Stimulated activated CD4-positive, alpha-beta T cell treated with anti-CD3 and anti-CD28 coated beads, Interleukin-1b, Interleukin-23, amount 100 ng/mL, for 4 hours (primary cell): ENCODE results near the gene MYB.

Experiments
- DNase-seq, 2 donors: peaks; one replicate each; pipeline ENCODE4 v3.0.0-alpha.2; 2020; ENCODE audit warnings: low read depth in 2 of 2

Gene MYB

DNA sequence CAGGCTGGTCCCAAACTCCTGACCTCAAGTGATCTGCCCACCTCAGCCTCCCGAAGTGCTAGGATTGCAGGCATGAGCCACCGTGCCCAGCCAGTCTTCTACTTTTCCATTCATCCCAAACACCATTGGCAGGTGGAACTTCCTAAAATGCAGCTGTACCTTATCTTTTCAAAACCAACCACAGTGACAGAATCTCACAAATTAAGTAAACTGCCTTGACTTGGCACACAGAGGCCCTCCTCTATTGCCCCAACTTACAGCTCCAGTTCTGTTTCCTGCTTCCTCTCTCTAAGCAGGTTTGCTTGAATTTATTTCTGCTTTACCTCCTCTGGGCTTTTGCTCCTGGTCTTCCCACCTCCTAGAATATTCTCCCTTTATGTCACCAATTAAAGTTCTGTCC is 7.6 kb downstream of the MYB start:
- no peak for DNase-seq

DNA sequence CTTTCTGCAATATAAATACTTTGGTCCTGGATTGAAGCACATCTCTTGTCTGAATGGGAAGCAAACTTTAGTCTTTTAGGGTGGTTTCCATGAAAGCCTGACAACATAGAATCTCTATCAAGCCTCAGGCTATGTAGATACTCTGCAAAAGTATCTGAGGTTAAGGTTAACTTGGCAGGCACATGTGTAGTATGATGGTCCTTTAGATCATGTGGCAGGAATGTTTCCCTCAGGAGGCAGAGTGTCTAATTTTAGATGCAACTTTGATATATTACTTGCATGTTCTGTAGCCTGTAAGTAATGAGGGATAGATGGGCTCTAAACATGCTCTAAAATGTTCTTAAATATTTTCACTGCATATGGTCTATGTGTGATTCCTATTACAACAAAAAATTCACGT is 8.2 kb downstream of the MYB start:
- DNase-seq, result no peak

DNA sequence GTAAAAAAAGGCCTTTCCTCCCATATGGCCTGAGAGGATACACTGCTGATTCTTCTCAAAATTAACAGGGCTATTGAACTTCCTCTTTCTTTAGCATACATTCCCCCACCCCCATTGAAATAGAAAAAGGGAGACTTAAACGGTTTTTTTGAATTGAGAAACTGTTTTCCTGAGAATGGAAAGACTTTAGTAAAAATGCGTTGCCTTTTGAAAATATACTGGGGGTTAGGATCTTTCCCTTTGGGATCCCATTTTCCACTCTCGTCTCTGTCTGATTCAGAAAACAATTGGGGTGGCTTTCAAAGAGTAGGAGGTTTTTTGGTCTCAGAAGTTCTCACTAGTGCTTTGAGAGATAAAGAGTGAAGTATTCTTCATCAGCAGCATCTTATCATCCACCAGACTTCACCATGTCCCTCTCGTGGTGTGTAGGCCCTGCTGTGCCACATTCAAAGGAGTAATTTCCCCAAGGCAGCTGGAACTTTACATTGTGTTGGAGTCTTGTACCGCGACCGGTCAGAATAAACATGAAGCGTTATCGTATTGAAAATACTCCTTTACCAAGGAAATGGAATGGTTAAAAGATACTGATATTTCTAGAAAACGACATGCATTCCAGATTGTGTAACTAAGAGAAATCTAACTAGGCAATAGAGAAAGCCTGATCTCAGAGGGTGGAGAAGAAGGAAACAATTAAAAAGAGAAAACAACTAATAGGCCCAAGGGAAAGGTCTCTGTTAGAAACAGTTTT is 10.6 kb downstream of the MYB start:
- no peak for DNase-seq

GRCh38 chr6:135192256-135193174 is 11.4 kb downstream of the MYB start:
- DNase-seq, result no peak

GRCh38 chr6:135193221-135193620 is 12.1 kb downstream of the MYB start:
- DNase-seq, result no peak

- no peak for DNase-seq
These were observed 13.9 kb downstream of the MYB start for GRCh38 chr6:135195041-135195440.

- DNase-seq, result no peak
These were observed 14.4 kb downstream of the MYB start for GRCh38 chr6:135195522-135195921.

GRCh38 chr6:135196739-135197510 is 15.8 kb downstream of the MYB start:
- no peak for DNase-seq

DNA sequence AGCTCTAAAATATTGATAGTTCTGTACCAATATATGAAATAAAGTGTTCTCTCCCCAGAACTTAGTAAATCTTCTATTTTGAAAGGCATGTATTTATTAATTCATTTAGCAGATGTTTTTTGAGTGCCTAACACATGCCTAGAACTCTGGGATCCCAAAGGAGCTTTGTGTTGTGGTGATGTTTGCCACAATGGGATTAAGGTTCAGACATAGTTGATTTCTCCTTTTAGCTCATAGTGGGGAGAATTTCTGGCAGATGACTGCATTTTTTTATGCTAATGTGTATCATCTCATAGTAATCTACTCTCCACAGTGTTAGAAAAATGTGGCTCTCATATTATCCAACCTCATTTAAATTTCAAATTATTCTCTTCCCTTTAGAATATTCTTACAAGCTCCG is 21.7 kb downstream of the MYB start:
- no peak for DNase-seq

- DNase-seq, result no peak
These were observed 23.8 kb downstream of the MYB start for GRCh38 chr6:135204951-135205350.

DNA sequence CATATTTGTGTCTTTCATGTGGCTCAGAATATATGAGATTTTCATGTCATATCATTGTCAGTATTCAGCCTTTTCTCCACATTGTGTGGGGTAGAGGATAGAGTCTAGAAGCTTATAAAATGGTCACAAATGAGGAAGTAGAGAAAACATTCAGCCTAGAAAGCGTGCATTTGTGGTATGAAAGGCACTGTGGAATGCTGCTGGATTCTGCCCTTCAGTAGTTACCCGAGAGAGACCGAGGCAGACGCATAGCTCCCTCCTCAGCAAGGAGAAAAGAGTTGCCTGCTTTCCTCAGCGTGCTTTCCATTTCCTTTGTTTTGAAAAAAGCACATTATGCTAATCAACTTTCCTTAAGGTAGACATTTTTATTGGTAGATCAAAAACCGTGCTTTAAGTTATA is 28.7 kb downstream of the MYB start:
- DNase-seq, result no peak

DNA sequence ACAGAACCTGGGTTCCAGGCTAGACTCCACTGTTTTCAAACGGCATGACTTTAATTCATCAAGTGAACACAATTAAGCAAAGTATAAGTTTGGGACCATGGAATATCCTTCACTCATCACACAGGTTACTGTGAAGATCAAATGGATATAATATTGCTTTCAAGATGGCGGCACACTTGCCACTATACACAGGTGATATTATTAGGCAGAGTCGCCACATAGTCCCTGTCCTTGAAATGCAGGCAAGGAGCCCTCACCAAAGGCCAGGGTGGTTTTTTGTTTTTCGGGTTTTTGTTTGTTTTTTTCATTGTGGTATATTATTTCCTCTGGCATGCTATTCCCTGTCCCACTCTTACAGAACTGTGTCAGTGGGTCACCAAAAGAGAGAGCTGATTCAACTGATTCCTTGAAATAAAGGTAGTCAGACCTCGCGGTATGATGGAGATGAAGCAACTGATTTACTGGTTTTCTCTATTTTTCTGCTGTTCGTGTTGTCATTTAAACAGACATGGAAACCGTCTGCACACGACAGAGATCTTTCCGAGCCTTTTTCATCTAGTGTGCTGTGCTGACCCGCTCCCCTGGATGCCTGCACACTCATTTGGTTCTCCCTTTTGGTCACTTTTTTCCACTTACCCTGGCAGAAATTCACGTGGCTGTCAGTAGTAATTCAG is 29.7 kb downstream of the MYB start:
- no peak for DNase-seq

DNA sequence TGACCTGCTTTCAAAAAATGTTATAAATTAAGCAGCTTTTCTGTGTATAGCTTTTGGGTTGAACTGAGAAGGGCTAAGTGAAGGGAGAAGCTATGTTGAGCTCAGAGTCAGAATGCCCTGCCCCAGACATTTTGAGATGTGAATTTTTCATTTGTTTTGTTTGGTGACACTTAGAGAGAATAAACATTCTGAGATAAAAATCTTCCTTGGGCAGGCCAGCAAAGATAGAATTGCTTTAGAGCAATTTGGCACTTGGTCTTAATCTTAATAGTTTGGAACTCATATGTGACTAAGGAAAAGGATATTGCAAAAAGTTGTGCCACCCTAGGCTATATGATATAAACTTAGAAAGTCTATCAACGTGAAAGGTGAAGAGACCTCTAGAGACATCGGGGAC is 30.2 kb downstream of the MYB start:
- DNase-seq, result no peak

GRCh38 chr6:135212020-135212806 is 31.1 kb downstream of the MYB start:
- DNase-seq, result no peak

- DNase-seq, result no peak
These were observed 31.8 kb downstream of the MYB start for GRCh38 chr6:135212935-135213334.

GRCh38 chr6:135213616-135214015 is 32.5 kb downstream of the MYB start:
- DNase-seq, result no peak

- no peak for DNase-seq
These were observed 34.1 kb downstream of the MYB start for GRCh38 chr6:135215160-135215559.

- DNase-seq, result no peak
These were observed 34.5 kb downstream of the MYB start for GRCh38 chr6:135215563-135215962.

DNA sequence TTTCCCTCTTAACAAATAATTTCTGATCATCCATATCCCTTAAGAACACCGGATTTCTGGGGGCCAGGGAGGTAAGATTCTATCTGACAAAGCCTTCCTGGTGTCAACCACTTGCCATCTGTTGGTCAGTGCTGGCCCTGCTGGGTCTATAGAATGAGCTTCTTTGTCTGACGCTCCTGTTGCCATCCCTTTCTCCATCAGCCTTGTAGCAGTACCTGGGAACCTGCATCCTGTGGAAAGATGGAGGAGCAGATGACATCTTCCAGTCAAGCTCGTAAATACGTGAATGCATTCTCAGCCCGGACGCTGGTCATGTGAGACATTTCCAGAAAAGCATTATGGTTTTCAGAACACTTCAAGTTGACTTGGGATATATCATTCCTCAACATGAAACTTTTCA is 36.6 kb downstream of the MYB start:
- DNase-seq, result no peak

DNA sequence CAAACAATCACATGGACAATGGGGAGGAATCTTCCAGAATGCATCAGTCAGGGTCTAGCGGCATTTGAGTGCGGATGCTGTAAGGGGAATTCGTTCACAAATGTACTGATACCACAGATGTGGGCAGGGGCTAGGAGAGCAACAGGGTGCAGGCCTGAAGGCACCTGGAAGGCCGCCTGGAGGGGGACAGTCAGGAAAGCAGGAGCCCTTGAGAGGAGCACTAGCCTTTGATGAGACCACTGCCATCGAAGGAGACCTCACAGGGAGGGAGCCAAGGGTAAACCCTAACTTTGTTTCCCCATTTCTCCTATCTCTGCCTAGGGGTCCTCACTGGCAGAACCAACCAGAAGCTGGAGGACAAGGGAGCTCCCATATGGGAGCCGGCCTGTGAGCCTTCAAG is 38.2 kb downstream of the MYB start:
- no peak for DNase-seq

GRCh38 chr6:135221042-135221441 is 39.9 kb downstream of the MYB start:
- no peak for DNase-seq
